Measurements from ENCODE around the gene ATR. TPM values are rescaled to one million over a fixed set of nuclear protein-coding genes. Genes with fewer than 3 reads are reported as not detected.

Gene ATR
- total and polyA plus RNA-seq, 7 donors: 3.0 to 26.1 (median 15.2) TPM

- intact Hi-C loops (cut with DNase I): no loop called here
- peaks cover 0 to 32% (median 0%) of the 10 kb centered on the region in 4 donors for H3K36me3 ChIP-seq
- no peaks in the 10 kb centered on the region for H3K9me3 ChIP-seq
- H3K27ac ChIP-seq: no peak overlapping the region
- TF ChIP-seq CTCF (IDR thresholded peaks at IDR 0.05) (no peak), EP300 (IDR thresholded peaks at IDR 0.05) (no peak), POLR2AphosphoS5 (IDR thresholded peaks at IDR 0.05) (no peak), POLR2A (IDR thresholded peaks at IDR 0.05) (no peak)
- whole genome bisulfite sequencing, 2 donors: 64 to 87% methylated on average over 3 of the region's 3 CpGs
- no peaks in the 10 kb centered on the region for H3K4me1 ChIP-seq
- no peak for DNase-seq
- H3K27me3 ChIP-seq: no peaks in the 10 kb centered on the region
- H3K4me3 ChIP-seq: no peak overlapping the region
These were observed 110.8 kb downstream of the ATR start for GRCh38 chr3:142467768-142468167.

DNA sequence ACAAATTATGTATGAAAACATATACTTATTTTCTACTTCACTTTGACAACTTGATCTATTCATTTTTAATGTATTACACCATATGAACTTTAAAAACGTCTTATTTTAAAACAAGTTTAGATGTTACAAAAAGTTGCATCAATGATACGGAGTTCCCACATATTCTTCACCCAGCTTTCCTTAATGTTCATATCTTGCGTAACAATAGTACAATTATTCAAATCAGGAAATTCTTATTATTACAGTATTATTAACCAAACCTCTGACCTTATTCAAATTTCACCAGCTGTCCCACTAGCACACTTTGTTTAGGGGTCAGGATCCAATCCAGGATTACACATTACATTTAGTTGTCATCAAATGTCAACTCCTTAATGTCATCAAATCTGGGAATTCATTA, 117.8 kb downstream of the ATR start:
- no peak for DNase-seq
- Histone ChIP-seq H3K27me3 (no peaks in the 10 kb centered on the region), H3K4me1 (no peaks in the 10 kb centered on the region), H3K9me3 (no peaks in the 10 kb centered on the region), H3K36me3 (peaks cover 0 to 45% (median 6%) of the 10 kb centered on the region in 4 donors), H3K4me3 (no peak overlapping the region), H3K27ac (no peak overlapping the region)
- TF ChIP-seq EP300 (IDR thresholded peaks at IDR 0.05): no peak
- TF ChIP-seq POLR2A (IDR thresholded peaks at IDR 0.05): no peak
- TF ChIP-seq POLR2AphosphoS5 (IDR thresholded peaks at IDR 0.05): no peak
- TF ChIP-seq CTCF (IDR thresholded peaks at IDR 0.05): no peak
- intact Hi-C loops (cut with DNase I): no loop called here
- WGBS, 2 donors: 95 to 96% methylated on average over 3 of the region's 3 CpGs

DNA sequence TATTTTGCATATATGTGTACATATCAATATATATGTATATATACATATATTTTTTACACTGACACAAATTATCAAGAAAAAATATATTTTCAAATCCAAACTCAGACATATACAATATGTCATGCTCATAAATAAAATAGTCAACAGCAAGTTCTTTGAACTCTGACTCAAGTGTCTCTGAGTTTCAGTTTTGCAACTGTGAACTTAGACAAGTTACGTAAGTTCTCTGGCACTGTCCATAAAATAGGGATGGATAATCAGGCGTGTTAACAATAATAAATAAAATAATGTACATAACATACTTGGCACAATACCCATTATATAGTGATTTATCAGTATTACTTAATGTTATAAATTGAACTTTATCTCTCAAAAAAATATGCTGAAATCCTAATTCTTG, 118.6 kb downstream of the ATR start:
- H3K27me3 ChIP-seq: no peaks in the 10 kb centered on the region
- intact Hi-C loops (cut with DNase I): no loop called here
- no peaks in the 10 kb centered on the region for H3K4me1 ChIP-seq
- no peak overlapping the region for H3K4me3 ChIP-seq
- no peaks in the 10 kb centered on the region for H3K9me3 ChIP-seq
- no peak for DNase-seq
- H3K36me3 ChIP-seq: peaks cover 0 to 43% (median 6%) of the 10 kb centered on the region in 4 donors
- TF ChIP-seq POLR2A (IDR thresholded peaks at IDR 0.05): no peak
- H3K27ac ChIP-seq: no peak overlapping the region
- 87 to 88% methylated on average over 2 of the region's 2 CpGs for WGBS, 2 donors

DNA sequence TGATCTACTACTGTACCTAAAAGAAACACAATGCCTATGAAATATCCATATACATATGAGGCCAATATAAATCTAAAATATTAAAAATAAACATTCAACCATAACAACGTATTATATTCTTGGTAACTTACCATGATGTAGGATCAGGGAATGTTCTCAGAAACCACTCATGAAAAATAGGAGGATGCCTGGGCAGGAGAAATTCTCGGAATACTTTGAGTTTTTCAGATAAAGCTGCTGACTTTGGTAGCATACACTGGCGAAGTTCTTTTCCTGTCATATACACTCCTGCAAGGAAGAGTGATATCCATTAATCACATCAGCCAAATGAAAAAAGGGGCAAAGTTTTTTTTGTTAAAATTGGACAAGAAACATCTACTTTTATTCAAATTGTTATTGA, 119.4 kb downstream of the ATR start:
- no peaks in the 10 kb centered on the region for H3K27me3 ChIP-seq
- no peaks in the 10 kb centered on the region for H3K4me1 ChIP-seq
- peaks cover 0 to 34% (median 6%) of the 10 kb centered on the region in 4 donors for H3K36me3 ChIP-seq
- 97 to 98% methylated on average over 3 of the region's 3 CpGs for WGBS, 2 donors
- DNase-seq: no peak
- no peak for TF ChIP-seq POLR2AphosphoS5 (IDR thresholded peaks at IDR 0.05)
- TF ChIP-seq EP300 (IDR thresholded peaks at IDR 0.05): no peak
- TF ChIP-seq POLR2A (IDR thresholded peaks at IDR 0.05): no peak
- no peak for TF ChIP-seq CTCF (IDR thresholded peaks at IDR 0.05)
- no peak overlapping the region for H3K4me3 ChIP-seq
- H3K27ac ChIP-seq: no peak overlapping the region
- intact Hi-C loops (cut with DNase I): no loop called here
- no peaks in the 10 kb centered on the region for H3K9me3 ChIP-seq

GRCh38 chr3:142450881-142451280, 127.7 kb downstream of the ATR start:
- DNase-seq: no peak
- no peaks in the 10 kb centered on the region for H3K27me3 ChIP-seq
- H3K27ac ChIP-seq: peak overlapping the region in 2 of 4 donors; percentile 53 to 59
- H3K4me3 ChIP-seq: no peak overlapping the region
- WGBS, 2 donors: 94 to 98% methylated on average over 5 of the region's 5 CpGs
- H3K4me1 ChIP-seq: peaks cover 0 to 23% (median 18%) of the 10 kb centered on the region in 4 donors
- no peaks in the 10 kb centered on the region for H3K9me3 ChIP-seq
- intact Hi-C loops (cut with DNase I): no loop called here
- no peak for TF ChIP-seq POLR2A (IDR thresholded peaks at IDR 0.05)
- no peak for TF ChIP-seq CTCF (IDR thresholded peaks at IDR 0.05)
- no peak for TF ChIP-seq EP300 (IDR thresholded peaks at IDR 0.05)
- TF ChIP-seq POLR2AphosphoS5 (IDR thresholded peaks at IDR 0.05): no peak
- H3K36me3 ChIP-seq: peaks cover 0 to 25% (median 4%) of the 10 kb centered on the region in 4 donors
